A549 treated with CORT108297 at 1 μM for 4 hours (cell line): ENCODE data around the gene PMM1. TPM values are rescaled to one million over a fixed set of nuclear protein-coding genes. Genes with fewer than 3 reads are reported as not detected.

Source experiments
- total RNA-seq: library from RNA; stranded (reverse); fragments of 200-300 nt; extraction: Qiagen RNA extraction; gene quantifications from 5 replicates; pipeline ENCODE4 v1.2.3, GENCODE V29; 2022

The PMM1 gene
- 24.3 to 31.9 TPM (median 31.2 TPM) in 5 replicates for total RNA-seq

GRCh38 chr22:41589391-41590241 lies at the start of gene PMM1:
Gene PMM1 (minus strand): TSS chr22:41589840. CDS start chr22:41589805, 35 bp downstream.

GRCh38 chr22:41621099-41621910 lies 31.7 kb upstream of the PMM1 start, which contains the start of gene XRCC6:
Gene XRCC6 (plus strand): TSS chr22:41621295. CDS start chr22:41622005, 710 bp downstream.

GRCh38 chr22:41620589-41621098 lies 31.0 kb upstream of the PMM1 start, which contains the start of gene DESI1:
Gene DESI1 (minus strand): TSS chr22:41621043. CDS start chr22:41620839, 204 bp downstream.

GRCh38 chr22:41543854-41544670 lies 45.6 kb downstream of the PMM1 start, which contains the start of gene POLR3H:
Gene POLR3H (minus strand): TSS chr22:41544470. CDS start chr22:41544101, 369 bp downstream.

Other genes starting within 250 kb of the PMM1 start
- gene TEF, start 207.9 kb downstream of the PMM1 start, total RNA-seq = 0.85 to 1.1 TPM (median 0.93 TPM) in 5 replicates
- gene TOB2, start 143.0 kb downstream of the PMM1 start, total RNA-seq = 20.4 to 25.4 TPM (median 22.3 TPM) in 5 replicates
- gene PHF5A, start 121.1 kb downstream of the PMM1 start, total RNA-seq = 63.1 to 79.2 TPM (median 66.3 TPM) in 5 replicates
- gene ACO2, start 120.7 kb downstream of the PMM1 start, total RNA-seq = 44.9 to 48.9 TPM (median 47.6 TPM) in 5 replicates
- 28.3 to 50.2 TPM (median 43.9 TPM) in 5 replicates for gene POLR3H, start 45.4 kb downstream of the PMM1 start, total RNA-seq
- gene CSDC2, start 28.8 kb downstream of the PMM1 start, total RNA-seq = 1.9 to 3.4 TPM (median 2.6 TPM) in 5 replicates
- 14.9 to 16.6 TPM (median 16.2 TPM) in 5 replicates for gene DESI1, start 31.2 kb upstream of the PMM1 start, total RNA-seq
- 287 to 354 TPM (median 296 TPM) in 5 replicates for gene XRCC6, start 31.5 kb upstream of the PMM1 start, total RNA-seq
- 105 to 205 TPM (median 180 TPM) in 5 replicates for gene SNU13, start 99.0 kb upstream of the PMM1 start, total RNA-seq
- 0.17 TPM in 1 of 5 replicates, not detected in the others for gene MEI1, start 109.7 kb upstream of the PMM1 start, total RNA-seq
- gene CCDC134, start 210.8 kb upstream of the PMM1 start, total RNA-seq = 3.4 to 4.6 TPM (median 3.6 TPM) in 5 replicates
- 22.1 to 33.4 TPM (median 29.8 TPM) in 5 replicates for gene SREBF2, start 243.3 kb upstream of the PMM1 start, total RNA-seq